SK-N-SH treated with all-trans-retinoic acid at 6 μM for 48 hours (cell line): ENCODE measurements around the gene WASF1.

Experiments used
- ATAC-seq: fragments of 200-7000 bp; cut with Tn5 transposase; 3 replicates; pipeline ENCODE4 v1.9.1; 2020; ENCODE audit warnings: mild to moderate bottlenecking, moderate library complexity
- ARNTL ChIP-seq: fragments of 450-650 bp; formaldehyde crosslinking; IDR thresholded peaks from 2 replicates; pipeline ENCODE4 v1.5.0; 2020; ENCODE audit warnings: low read depth, mild to moderate bottlenecking, moderate library complexity, borderline replicate concordance
- BACH2 ChIP-seq: fragments of 250-450 bp; sonication (Bioruptor Pico); IDR thresholded peaks from 2 replicates; pipeline ENCODE4 v1.9.0; 2021; ENCODE audit warnings: mild to moderate bottlenecking, borderline replicate concordance
- CSDC2 ChIP-seq: fragments of 250-450 bp; sonication (Bioruptor Pico); IDR thresholded peaks from 2 replicates; pipeline ENCODE4 v1.5.0; 2020; ENCODE audit warnings: mild to moderate bottlenecking, moderate library complexity
- ESRRG ChIP-seq: fragments of 250-450 bp; sonication (Bioruptor Pico); IDR thresholded peaks from 2 replicates; pipeline ENCODE4 v1.6.1; 2021; ENCODE audit warnings: mild to moderate bottlenecking
- GLIS3 ChIP-seq: fragments of 250-450 bp; sonication (Bioruptor Pico); IDR thresholded peaks from 2 replicates; pipeline ENCODE4 v1.5.0; 2020; ENCODE audit warnings: mild to moderate bottlenecking, moderate library complexity
- ISL1 ChIP-seq: fragments of 250-450 bp; sonication (Bioruptor Pico); IDR thresholded peaks from 2 replicates; pipeline ENCODE4 v2.1.2; 2022; ENCODE audit warnings: mild to moderate bottlenecking, moderate library complexity
- OSR1 ChIP-seq: fragments of 250-450 bp; sonication (Bioruptor Pico); IDR thresholded peaks from 2 replicates; pipeline ENCODE4 v1.8.0; 2022; ENCODE audit warnings: moderate library complexity, mild to moderate bottlenecking, inconsistent platforms
- PATZ1 ChIP-seq: fragments of 250-450 bp; sonication (Bioruptor Pico); IDR thresholded peaks from 2 replicates; pipeline ENCODE4 v1.8.0; 2020; ENCODE audit warnings: mild to moderate bottlenecking, moderate library complexity, borderline replicate concordance
- RARB ChIP-seq: fragments of 250-450 bp; sonication (Bioruptor Pico); IDR thresholded peaks from 2 replicates; pipeline ENCODE4 v1.8.0; 2021; ENCODE audit warnings: mild to moderate bottlenecking, moderate library complexity
- SNAI2 ChIP-seq: fragments of 250-450 bp; sonication (Bioruptor Pico); IDR thresholded peaks from 2 replicates; pipeline ENCODE4 v1.5.0; 2020; ENCODE audit warnings: mild to moderate bottlenecking, moderate library complexity
- TCF4 ChIP-seq: fragments of 250-450 bp; sonication (Bioruptor Pico); IDR thresholded peaks from 2 replicates; pipeline ENCODE4 v1.8.0; 2021; ENCODE audit warnings: mild to moderate bottlenecking, moderate library complexity, borderline replicate concordance
- TSHZ2 ChIP-seq: fragments of 250-450 bp; sonication (Bioruptor Pico); IDR thresholded peaks from 2 replicates; pipeline ENCODE4 v1.5.0; 2020; ENCODE audit warnings: mild to moderate bottlenecking, moderate library complexity
- ZC3H10 ChIP-seq: fragments of 250-450 bp; sonication (Bioruptor Pico); IDR thresholded peaks from 2 replicates; pipeline ENCODE4 v1.5.1; 2021; ENCODE audit warnings: mild to moderate bottlenecking, moderate library complexity
- ZFP3 ChIP-seq: fragments of 250-450 bp; sonication (Bioruptor Pico); IDR thresholded peaks from 2 replicates; pipeline ENCODE4 v1.5.0; 2020; ENCODE audit warnings: mild to moderate bottlenecking, moderate library complexity
- ZFP30 ChIP-seq: fragments of 450-650 bp; formaldehyde crosslinking; IDR thresholded peaks from 2 replicates; pipeline ENCODE4 v1.5.0; 2022; ENCODE audit warnings: mild to moderate bottlenecking, moderate library complexity
- ZNF565 ChIP-seq: fragments of 450-650 bp; formaldehyde crosslinking; conservative IDR thresholded peaks from 2 replicates; pipeline ENCODE4 v1.5.0; 2020; ENCODE audit warnings: low read depth, mild to moderate bottlenecking, moderate library complexity
- ZNF70 ChIP-seq: fragments of 450-650 bp; formaldehyde crosslinking; IDR thresholded peaks from 2 replicates; pipeline ENCODE4 v1.5.0; 2020; ENCODE audit warnings: mild to moderate bottlenecking, moderate library complexity
- ZNF8 ChIP-seq: fragments of 450-650 bp; formaldehyde crosslinking; IDR thresholded peaks from 2 replicates; pipeline ENCODE4 v1.5.0; 2020; ENCODE audit warnings: mild to moderate bottlenecking, moderate library complexity
- TF ChIP-seq, protein P1 (sequence below): fragments of 250-450 bp; sonication (Bioruptor Pico); IDR thresholded peaks from 2 replicates; pipeline ENCODE4 v1.8.0; 2021; ENCODE audit warnings: low read depth, mild to moderate bottlenecking, moderate library complexity, borderline replicate concordance
- TF ChIP-seq, protein P2 (sequence below): fragments of 250-450 bp; sonication (Bioruptor Pico); IDR thresholded peaks from 2 replicates; pipeline ENCODE4 v1.5.1; 2021; ENCODE audit warnings: mild to moderate bottlenecking, moderate library complexity

Gene WASF1

GRCh38 chr6:110147870-110148269, 31.6 kb downstream of the WASF1 start:
- ATAC-seq, result no peak
- TF ChIP-seq RARB (CRISPR knock-in tag), result no peak
- TF ChIP-seq ZNF8 (CRISPR knock-in tag), result no peak
- TF ChIP-seq SNAI2 (CRISPR knock-in tag), result no peak
- no peak for TF ChIP-seq TSHZ2 (CRISPR knock-in tag)

GRCh38 chr6:110140650-110141049, 38.8 kb downstream of the WASF1 start:
- ATAC-seq, result no peak
- TF ChIP-seq ESRRG (CRISPR knock-in tag) (no peak), ZNF8 (CRISPR knock-in tag) (no peak), PATZ1 (no peak), ZC3H10 (CRISPR knock-in tag) (no peak), SNAI2 (CRISPR knock-in tag) (no peak), ZFP30 (CRISPR knock-in tag) (no peak), ZNF70 (CRISPR knock-in tag) (no peak)
- TF ChIP-seq, protein P1, sequence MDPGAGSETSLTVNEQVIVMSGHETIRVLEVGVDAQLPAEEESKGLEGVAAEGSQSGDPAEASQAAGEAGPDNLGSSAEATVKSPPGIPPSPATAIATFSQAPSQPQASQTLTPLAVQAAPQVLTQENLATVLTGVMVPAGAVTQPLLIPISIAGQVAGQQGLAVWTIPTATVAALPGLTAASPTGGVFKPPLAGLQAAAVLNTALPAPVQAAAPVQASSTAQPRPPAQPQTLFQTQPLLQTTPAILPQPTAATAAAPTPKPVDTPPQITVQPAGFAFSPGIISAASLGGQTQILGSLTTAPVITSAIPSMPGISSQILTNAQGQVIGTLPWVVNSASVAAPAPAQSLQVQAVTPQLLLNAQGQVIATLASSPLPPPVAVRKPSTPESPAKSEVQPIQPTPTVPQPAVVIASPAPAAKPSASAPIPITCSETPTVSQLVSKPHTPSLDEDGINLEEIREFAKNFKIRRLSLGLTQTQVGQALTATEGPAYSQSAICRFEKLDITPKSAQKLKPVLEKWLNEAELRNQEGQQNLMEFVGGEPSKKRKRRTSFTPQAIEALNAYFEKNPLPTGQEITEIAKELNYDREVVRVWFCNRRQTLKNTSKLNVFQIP (CRISPR knock-in tag), result no peak
- TF ChIP-seq, protein P2, sequence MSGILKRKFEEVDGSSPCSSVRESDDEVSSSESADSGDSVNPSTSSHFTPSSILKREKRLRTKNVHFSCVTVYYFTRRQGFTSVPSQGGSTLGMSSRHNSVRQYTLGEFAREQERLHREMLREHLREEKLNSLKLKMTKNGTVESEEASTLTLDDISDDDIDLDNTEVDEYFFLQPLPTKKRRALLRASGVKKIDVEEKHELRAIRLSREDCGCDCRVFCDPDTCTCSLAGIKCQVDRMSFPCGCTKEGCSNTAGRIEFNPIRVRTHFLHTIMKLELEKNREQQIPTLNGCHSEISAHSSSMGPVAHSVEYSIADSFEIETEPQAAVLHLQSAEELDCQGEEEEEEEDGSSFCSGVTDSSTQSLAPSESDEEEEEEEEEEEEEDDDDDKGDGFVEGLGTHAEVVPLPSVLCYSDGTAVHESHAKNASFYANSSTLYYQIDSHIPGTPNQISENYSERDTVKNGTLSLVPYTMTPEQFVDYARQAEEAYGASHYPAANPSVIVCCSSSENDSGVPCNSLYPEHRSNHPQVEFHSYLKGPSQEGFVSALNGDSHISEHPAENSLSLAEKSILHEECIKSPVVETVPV (CRISPR knock-in tag), result no peak

- ATAC-seq, result no peak
- TF ChIP-seq ARNTL, result no peak
- TF ChIP-seq TCF4 (CRISPR knock-in tag), result no peak
- no peak for TF ChIP-seq SNAI2 (CRISPR knock-in tag)
- TF ChIP-seq ZC3H10 (CRISPR knock-in tag), result no peak
- TF ChIP-seq ZNF8 (CRISPR knock-in tag), result no peak
- TF ChIP-seq ZFP30 (CRISPR knock-in tag), result no peak
- TF ChIP-seq, protein P1 (CRISPR knock-in tag), result no peak
- no peak for TF ChIP-seq BACH2 (CRISPR knock-in tag)
- TF ChIP-seq ISL1 (CRISPR knock-in tag), result no peak
- TF ChIP-seq GLIS3 (CRISPR knock-in tag), result no peak
- TF ChIP-seq, protein P2 (CRISPR knock-in tag), result no peak
- no peak for TF ChIP-seq ZNF565
- no peak for TF ChIP-seq CSDC2 (CRISPR knock-in tag)
- no peak for TF ChIP-seq OSR1 (CRISPR knock-in tag)
- TF ChIP-seq ZFP3 (CRISPR knock-in tag), result no peak
- no peak for TF ChIP-seq PATZ1
- no peak for TF ChIP-seq RARB (CRISPR knock-in tag)
- no peak for TF ChIP-seq ESRRG (CRISPR knock-in tag)
Measured at GRCh38 chr6:110139052-110139451, 40.4 kb downstream of the WASF1 start.
